A673 (cell line): Measurements from ENCODE around the gene FAM217B.

ENCODE experiments used
- EZH2 ChIP-seq: fragments of 200-600 bp; sonication (generic); IDR thresholded peaks from 2 replicates; pipeline ENCODE4 v1.6.1; 2017; ENCODE audit warnings: borderline replicate concordance, low read depth, mild to moderate bottlenecking, mixed read lengths, antibody characterized with exemption, low read length; ENCODE audit not compliant: poor library complexity, severe bottlenecking
- TF ChIP-seq, protein P1 (sequence below): fragments of 300-800, 200-600 bp; sonication (generic); conservative IDR thresholded peaks from 2 replicates; pipeline ENCODE4 v1.5.1; 2017; ENCODE audit warnings: low read depth, mild to moderate bottlenecking, antibody characterized with exemption, low read length, moderate library complexity, mixed read lengths

GRCh38 chr20:59940129-59940955 lies at the start of gene FAM217B, which contains the start of gene PPP1R3D:
- TF ChIP-seq, protein P1, sequence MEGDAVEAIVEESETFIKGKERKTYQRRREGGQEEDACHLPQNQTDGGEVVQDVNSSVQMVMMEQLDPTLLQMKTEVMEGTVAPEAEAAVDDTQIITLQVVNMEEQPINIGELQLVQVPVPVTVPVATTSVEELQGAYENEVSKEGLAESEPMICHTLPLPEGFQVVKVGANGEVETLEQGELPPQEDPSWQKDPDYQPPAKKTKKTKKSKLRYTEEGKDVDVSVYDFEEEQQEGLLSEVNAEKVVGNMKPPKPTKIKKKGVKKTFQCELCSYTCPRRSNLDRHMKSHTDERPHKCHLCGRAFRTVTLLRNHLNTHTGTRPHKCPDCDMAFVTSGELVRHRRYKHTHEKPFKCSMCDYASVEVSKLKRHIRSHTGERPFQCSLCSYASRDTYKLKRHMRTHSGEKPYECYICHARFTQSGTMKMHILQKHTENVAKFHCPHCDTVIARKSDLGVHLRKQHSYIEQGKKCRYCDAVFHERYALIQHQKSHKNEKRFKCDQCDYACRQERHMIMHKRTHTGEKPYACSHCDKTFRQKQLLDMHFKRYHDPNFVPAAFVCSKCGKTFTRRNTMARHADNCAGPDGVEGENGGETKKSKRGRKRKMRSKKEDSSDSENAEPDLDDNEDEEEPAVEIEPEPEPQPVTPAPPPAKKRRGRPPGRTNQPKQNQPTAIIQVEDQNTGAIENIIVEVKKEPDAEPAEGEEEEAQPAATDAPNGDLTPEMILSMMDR: no peak
- TF ChIP-seq EZH2: no peak
